ENCODE data around the gene KLHL11.
"Not testable (repeated sequence)": the region's sequence is repeated elsewhere in the genome, so short reads cannot be mapped to it uniquely, and the experiment has no call there.

Gene KLHL11

GRCh38 chr17:41891135-41892020 lies 26.2 kb upstream of the KLHL11 start:
- DNase-seq (ENCODE audit: low read depth in 2 of 2, low spot score in 1 of 2) = no peak

- no peak for DNase-seq (ENCODE audit: low read depth in 2 of 2, low spot score in 1 of 2)
Measured at GRCh38 chr17:41888332-41888965, 23.2 kb upstream of the KLHL11 start.

GRCh38 chr17:41885733-41886132 lies 20.5 kb upstream of the KLHL11 start:
- no peak for DNase-seq (ENCODE audit: low read depth in 2 of 2, low spot score in 1 of 2)

- DNase-seq (ENCODE audit: low read depth in 2 of 2, low spot score in 1 of 2) = no peak
Measured at GRCh38 chr17:41882756-41883155, 17.5 kb upstream of the KLHL11 start.

- no peak for DNase-seq (ENCODE audit: low read depth in 2 of 2, low spot score in 1 of 2)
Measured at GRCh38 chr17:41880130-41880529, 14.9 kb upstream of the KLHL11 start.

GRCh38 chr17:41874293-41874670 lies 9.1 kb upstream of the KLHL11 start:
- DNase-seq (ENCODE audit: low read depth in 2 of 2, low spot score in 1 of 2) = not testable (repeated sequence)

GRCh38 chr17:41873559-41874292 lies 8.5 kb upstream of the KLHL11 start:
- DNase-seq (ENCODE audit: low read depth in 2 of 2, low spot score in 1 of 2) = no peak

GRCh38 chr17:41871789-41872188 lies 6.6 kb upstream of the KLHL11 start:
- DNase-seq (ENCODE audit: low read depth in 2 of 2, low spot score in 1 of 2) = no peak

GRCh38 chr17:41870627-41871026 lies 5.4 kb upstream of the KLHL11 start:
- DNase-seq (ENCODE audit: low read depth in 2 of 2, low spot score in 1 of 2) = no peak

- DNase-seq (ENCODE audit: low read depth in 2 of 2, low spot score in 1 of 2) = no peak
Measured at GRCh38 chr17:41870097-41870496, 4.9 kb upstream of the KLHL11 start.

GRCh38 chr17:41869426-41869825 lies 4.2 kb upstream of the KLHL11 start:
- DNase-seq (ENCODE audit: low read depth in 2 of 2, low spot score in 1 of 2) = no peak

GRCh38 chr17:41868568-41868967 lies 3.3 kb upstream of the KLHL11 start:
- DNase-seq (ENCODE audit: low read depth in 2 of 2, low spot score in 1 of 2) = no peak

GRCh38 chr17:41865596-41865893 lies 322 bp upstream of the KLHL11 start:
- DNase-seq (ENCODE audit: low read depth in 2 of 2, low spot score in 1 of 2) = no peak

- DNase-seq (ENCODE audit: low read depth in 2 of 2, low spot score in 1 of 2) = peak in 1 of 2 donors; percentile 9
Measured at GRCh38 chr17:41864498-41864835, 756 bp downstream of the KLHL11 start.

GRCh38 chr17:41863074-41863848 lies 2.0 kb downstream of the KLHL11 start:
- no peak for DNase-seq (ENCODE audit: low read depth in 2 of 2, low spot score in 1 of 2)

GRCh38 chr17:41860254-41860931 lies 4.8 kb downstream of the KLHL11 start:
- no peak for DNase-seq (ENCODE audit: low read depth in 2 of 2, low spot score in 1 of 2)

GRCh38 chr17:41851382-41851781 lies 13.8 kb downstream of the KLHL11 start:
- DNase-seq (ENCODE audit: low read depth in 2 of 2, low spot score in 1 of 2) = not testable (repeated sequence)

- no peak for DNase-seq (ENCODE audit: low read depth in 2 of 2, low spot score in 1 of 2)
Measured at GRCh38 chr17:41849251-41849990, 15.8 kb downstream of the KLHL11 start.

- no peak for DNase-seq (ENCODE audit: low read depth in 2 of 2, low spot score in 1 of 2)
Measured at GRCh38 chr17:41848788-41849187, 16.4 kb downstream of the KLHL11 start.

- no peak for DNase-seq (ENCODE audit: low read depth in 2 of 2, low spot score in 1 of 2)
Measured at GRCh38 chr17:41844971-41845370, 20.3 kb downstream of the KLHL11 start.

Measured in stimulated activated CD8-positive, alpha-beta memory T cell treated with anti-CD3 and anti-CD28 coated beads, Interleukin-4, amount 100 ng/mL, for 4 hours (primary cell).